K562 (cell line): ENCODE measurements around the gene TAF7L. TPM values are rescaled to one million over a fixed set of nuclear protein-coding genes. Genes with fewer than 3 reads are reported as not detected.

ENCODE experiments used
- ATAC-seq: fragments of 200-7000 bp; cut with Tn5 transposase; 3 replicates; pipeline ENCODE4 v1.9.1; 2020; ENCODE audit warnings: moderate library complexity
- BruUV-seq: library from RNA; stranded (reverse); fragments of 400-500 nt; replicated peaks from 2 replicates; lab custom pipeline; 2021; lab: Mats Ljungman, UMichigan
- CTCF ChIA-PET: fragments of 300-600 bp; formaldehyde crosslinking; extraction: SDS; loops from one replicate; lab custom pipeline; 2021; ENCODE audit warnings: low intra/inter-chr PET ratio; lab: Yijun Ruan, JAX
- POLR2A ChIA-PET: fragments of 300-600, 350-650 bp; sonication (Branson Sonifier 250); formaldehyde crosslinking; extraction: SDS; loops from one replicate; lab custom pipeline; 2021; ENCODE audit warnings: antibody characterized with exemption, inconsistent platforms; lab: Yijun Ruan, JAX
- DNase-seq, 4 experiments: peaks; one replicate each; pipeline versions ENCODE4 v3.0.0 to v3.0.0-alpha.2; 2011 to 2018; ENCODE audit warnings: low spot score in 3 of 4, mixed read lengths in 3 of 4; ENCODE audit errors: extremely low read depth in 1 of 4
- FAIRE-seq: peaks from 2 replicates; lab custom pipeline; 2011; peaks lifted over from hg19 to GRCh38; lab: Jason Lieb, UNC
- H2AFZ ChIP-seq: 2 replicates; pipeline ENCODE4 v1.6.0; 2011; ENCODE audit warnings: low read depth, low read length, control low read depth, inconsistent platforms
- H3K27ac ChIP-seq: fragments of 200-600 bp; 3 replicates; pipeline ENCODE4 v1.8.0; 2011; ENCODE audit warnings: low read depth, mild to moderate bottlenecking, control low read depth, inconsistent platforms, low read length, moderate library complexity, mixed read lengths; ENCODE audit errors: extremely low read depth
- H3K27me3 ChIP-seq, 2 experiments: fragments of 300-600 bp in 1 of 2; 2 replicates in 1 of 2; 3 replicates in 1 of 2; pipeline versions ENCODE4 v1.6.0 to v1.8.0; 2011; ENCODE audit warnings: inconsistent platforms in 2 of 2, low read length in 2 of 2, mild to moderate bottlenecking in 1 of 2, mixed read lengths in 1 of 2, moderate library complexity in 1 of 2; ENCODE audit not compliant: control insufficient read depth in 2 of 2, insufficient read depth in 2 of 2
- H3K36me3 ChIP-seq: fragments of 300-600 bp; 3 replicates; pipeline ENCODE4 v1.8.0; 2011; ENCODE audit warnings: mild to moderate bottlenecking, low read length, inconsistent platforms; ENCODE audit not compliant: control insufficient read depth, insufficient read depth
- H3K4me1 ChIP-seq, 2 experiments: fragments of 200-600 bp in 1 of 2; replicated peaks in 1 of 2; 2 replicates in 1 of 2; 3 replicates in 1 of 2; pipeline versions ENCODE4 v1.5.1 to v1.8.0; 2011; ENCODE audit warnings: inconsistent platforms in 2 of 2, low read length in 2 of 2, mild to moderate bottlenecking in 1 of 2, mixed read lengths in 1 of 2, moderate library complexity in 1 of 2; ENCODE audit not compliant: control insufficient read depth in 2 of 2, insufficient read depth in 2 of 2
- H3K4me2 ChIP-seq: 2 replicates; pipeline ENCODE4 v1.6.1; 2011; ENCODE audit warnings: low read length, control low read depth, inconsistent platforms, mixed read lengths; ENCODE audit not compliant: insufficient read depth
- H3K4me3 ChIP-seq: fragments of 200-600 bp; sonication (generic), shearing (Covaris generic); 2 replicates; pipeline ENCODE4 v1.5.1; 2016; ENCODE audit warnings: control low read depth, inconsistent platforms
- H3K79me2 ChIP-seq: fragments of 200-600 bp; 3 replicates; pipeline ENCODE4 v1.8.0; 2011; ENCODE audit warnings: low read length, inconsistent platforms; ENCODE audit not compliant: control insufficient read depth, insufficient read depth
- H3K9ac ChIP-seq, 2 experiments: 2 replicates each; pipeline versions ENCODE4 v1.6.0 to v1.6.1; 2011; ENCODE audit warnings: low read depth in 2 of 2, low read length in 2 of 2, control low read depth in 1 of 2, inconsistent platforms in 1 of 2, mild to moderate bottlenecking in 1 of 2, mixed read lengths in 1 of 2; ENCODE audit not compliant: insufficient read depth in 1 of 2
- H3K9me1 ChIP-seq: one replicate; pipeline ENCODE4 v1.6.0; 2011; ENCODE audit warnings: inconsistent platforms, mild to moderate bottlenecking, low read length, moderate library complexity; ENCODE audit not compliant: control insufficient read depth, insufficient read depth
- H3K9me3 ChIP-seq: replicated peaks from 2 replicates; pipeline ENCODE4 v1.5.1; 2011; ENCODE audit warnings: low read depth, low read length, inconsistent platforms; ENCODE audit not compliant: control insufficient read depth, insufficient read depth
- H4K20me1 ChIP-seq: replicated peaks from 2 replicates; pipeline ENCODE4 v1.6.1; 2011; ENCODE audit warnings: low read length, inconsistent platforms, mixed read lengths; ENCODE audit not compliant: control insufficient read depth, insufficient read depth
- ATF1 ChIP-seq, 2 experiments: fragments of 450-650 bp in 1 of 2; IDR thresholded peaks; 2 replicates each; pipeline ENCODE4 v1.6.1; 2016; ENCODE audit warnings: missing compliant biosample characterization in 1 of 2, missing genetic modification characterization in 1 of 2
- BCL6 ChIP-seq: fragments of 250-450 bp; sonication (Bioruptor Pico); IDR thresholded peaks from 2 replicates; pipeline ENCODE4 v1.4.0; 2020
- DACH1 ChIP-seq: fragments of 450-650 bp; IDR thresholded peaks from 2 replicates; pipeline ENCODE4 v1.6.1; 2018; ENCODE audit not compliant: partially characterized antibody
- HCFC1 ChIP-seq: IDR thresholded peaks from 2 replicates; pipeline ENCODE4 v1.6.1; 2012; ENCODE audit warnings: low read depth, low read length, improper control_type of control experiment
- MECOM ChIP-seq: fragments of 250-450 bp; sonication (Bioruptor Pico); IDR thresholded peaks from 2 replicates; pipeline ENCODE4 v1.8.0; 2022; ENCODE audit warnings: inconsistent platforms
- MTA3 ChIP-seq: fragments of 450-650 bp; formaldehyde crosslinking; IDR thresholded peaks from 2 replicates; pipeline ENCODE4 v1.6.1; 2017; ENCODE audit warnings: mild to moderate bottlenecking, borderline replicate concordance
- NFE2L1 ChIP-seq: fragments of 450-650 bp; IDR thresholded peaks from 2 replicates; pipeline ENCODE4 v1.6.1; 2016; ENCODE audit warnings: missing genetic modification characterization, low read depth, mild to moderate bottlenecking, missing compliant biosample characterization, moderate library complexity, borderline replicate concordance
- SAFB ChIP-seq: fragments of 200-400 bp; formaldehyde crosslinking; IDR thresholded peaks from 2 replicates; pipeline ENCODE4 v1.6.1; 2017; ENCODE audit warnings: low read depth, low read length, borderline replicate concordance
- SMARCB1 ChIP-seq: IDR thresholded peaks from 2 replicates; pipeline ENCODE4 v1.6.1; 2011; ENCODE audit warnings: improper control_type of control experiment, low read depth; ENCODE audit not compliant: insufficient read length
- SRF ChIP-seq, 2 experiments: fragments of 250-450, 450-650 bp in 1 of 2; sonication (Bioruptor Pico) in 1 of 2; sonication (generic) in 1 of 2; formaldehyde crosslinking; IDR thresholded peaks; 2 replicates each; pipeline versions ENCODE4 v1.5.0 to v1.5.1; 2020 to 2022; ENCODE audit warnings: mild to moderate bottlenecking in 1 of 2, missing genetic modification reagents in 1 of 2
- SRSF9 ChIP-seq: fragments of 200-400 bp; formaldehyde crosslinking; IDR thresholded peaks from 2 replicates; pipeline ENCODE4 v1.6.1; 2017; ENCODE audit warnings: low read depth, low read length, borderline replicate concordance
- XRCC5 ChIP-seq: fragments of 200-400 bp; formaldehyde crosslinking; IDR thresholded peaks from 2 replicates; pipeline ENCODE4 v1.6.1; 2017; ENCODE audit warnings: low read depth, mild to moderate bottlenecking, low read length
- ZNF444 ChIP-seq: fragments of 250-450 bp; sonication (Bioruptor Pico); IDR thresholded peaks from 2 replicates; pipeline ENCODE4 v1.4.0; 2020; ENCODE audit warnings: mild to moderate bottlenecking, moderate library complexity
- ZNF644 ChIP-seq: fragments of 200-800 bp; sonication (Bioruptor generic); IDR thresholded peaks from 2 replicates; pipeline ENCODE4 v1.6.1; 2016; ENCODE audit warnings: low read depth, missing genetic modification characterization, missing compliant biosample characterization
- ZNF780A ChIP-seq: fragments of 250-450 bp; sonication (Bioruptor Pico); IDR thresholded peaks from 2 replicates; pipeline ENCODE4 v1.5.0; 2021; ENCODE audit warnings: mild to moderate bottlenecking
- WGBS: fragments of 100-300 bp; shearing (Covaris generic); methylation state at CpG from one replicate; pipeline ENCODE4 v1.1.6; 2016; ENCODE audit warnings: low coverage, mixed read lengths; ENCODE audit not compliant: insufficient coverage; ENCODE audit errors: missing lambda C conversion rate; 5-methylcytosine and 5-hydroxymethylcytosine counted together
- in situ Hi-C: fragments of 300-500 bp; cut with MboI; formaldehyde crosslinking; loops from 4 replicates; pipeline ENCODE4 v1.15.0; 2018; ENCODE audit warnings: inconsistent platforms, mixed read lengths
- intact Hi-C: fragments of 100-400 bp; cut with micrococcal nuclease; formaldehyde crosslinking; loops from 2 replicates; pipeline ENCODE4 v1.14.2; 2022
- polyA plus RNA-seq, 8 experiments: library from polyadenylated mRNA; depleted of rRNA in 4 of 8; stranded (reverse) in 5 of 8; unstranded in 3 of 8; fragments of >200 nt; fragmentation: Nextera tagmentation in 2 of 8; fragmentation: Illumina TruSeq in 1 of 8; extraction: Ambion mirVana in 2 of 8; extraction: Trizol in 1 of 8; gene quantifications; 2 replicates each; pipeline versions ENCODE4 v1.2.1 to v1.2.3, GENCODE V29; 2011 to 2014; ENCODE audit warnings: inconsistent platforms in 1 of 8, missing spikeins in 1 of 8
- total RNA-seq, 7 experiments: library from RNA; depleted of rRNA in 6 of 7; stranded (reverse); fragments of >200 nt in 6 of 7; fragmentation: Illumina TruSeq in 2 of 7; extraction: Trizol in 2 of 7; gene quantifications; 2 replicates each; pipeline versions ENCODE4 v1.2.1 to v1.2.3, GENCODE V29; 2011 to 2021; ENCODE audit warnings: low replicate concordance in 1 of 7
- TF ChIP-seq, protein P1 (sequence below): sonication (generic); IDR thresholded peaks from 2 replicates; pipeline ENCODE4 v1.6.1; 2016
- TF ChIP-seq, protein P2 (sequence below): fragments of 450-650 bp; formaldehyde crosslinking; IDR thresholded peaks from 2 replicates; pipeline ENCODE4 v1.4.0; 2020; ENCODE audit warnings: mild to moderate bottlenecking, mixed read lengths
- TF ChIP-seq, protein P3 (sequence below): fragments of 250-450 bp; sonication (Bioruptor Pico); IDR thresholded peaks from 2 replicates; pipeline ENCODE4 v1.4.0; 2020
- TF ChIP-seq, protein P4 (sequence below), 3 experiments: IDR thresholded peaks in 2 of 3; conservative IDR thresholded peaks in 1 of 3; 2 replicates each; pipeline ENCODE4 v1.5.1; 2011 to 2012; ENCODE audit warnings: low read length in 3 of 3, mild to moderate bottlenecking in 3 of 3, control low read depth in 2 of 3, improper control_type of control experiment in 1 of 3, inconsistent platforms in 1 of 3, low read depth in 1 of 3, mixed read lengths in 1 of 3, moderate library complexity in 1 of 3; ENCODE audit not compliant: insufficient read depth in 2 of 3

TAF7L gene
- total and polyA plus RNA-seq, 9 of the 15 experiments (the other 6 are each of a cell fraction or from before 2014, with no cell fraction given) = 0.07 TPM; not detected in 6

DNA sequence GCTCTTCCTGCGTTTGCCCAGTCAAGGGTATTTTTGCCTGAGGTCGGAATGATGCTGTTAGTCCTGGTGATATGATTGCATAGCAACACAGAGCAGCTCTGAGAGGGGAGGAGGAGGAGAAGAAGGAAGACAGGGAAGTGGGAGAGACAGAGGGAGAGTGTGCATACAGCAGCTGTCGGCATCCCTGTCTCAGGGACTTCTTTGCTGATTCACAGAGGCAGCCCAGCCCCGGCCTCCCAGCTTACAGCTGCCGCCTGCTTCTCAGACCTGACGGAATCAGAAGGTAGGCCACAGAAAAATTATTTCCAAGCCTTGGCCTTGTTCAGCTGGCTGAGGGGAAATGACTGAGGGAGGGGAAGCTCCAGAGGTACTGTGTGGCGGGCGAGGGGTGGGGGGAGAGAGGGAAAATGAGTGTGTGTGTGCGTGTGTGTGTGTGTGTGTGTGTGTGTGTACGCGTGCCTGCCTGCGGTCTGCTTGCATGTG lies 71.2 kb downstream of the TAF7L start:
- Histone ChIP-seq H3K9me3 (no peaks in the 10 kb centered on the region), H3K4me2 (no peak overlapping the region), H2AFZ (no peak overlapping the region), H3K27me3 (peaks cover 0 to 14% of the 10 kb centered on the region in 2 experiments; a peak in 3 of 5 replicates), H3K4me1 (no peaks in the 10 kb centered on the region), H3K9me1 (no peaks in the 10 kb centered on the region)
- WGBS = 16% methylated on average over 5 of the region's 12 CpGs
- TF ChIP-seq SRF (CRISPR knock-in tag; IDR thresholded peaks at IDR 0.05) = no peak
- TF ChIP-seq SAFB = no peak
- TF ChIP-seq, protein P1, sequence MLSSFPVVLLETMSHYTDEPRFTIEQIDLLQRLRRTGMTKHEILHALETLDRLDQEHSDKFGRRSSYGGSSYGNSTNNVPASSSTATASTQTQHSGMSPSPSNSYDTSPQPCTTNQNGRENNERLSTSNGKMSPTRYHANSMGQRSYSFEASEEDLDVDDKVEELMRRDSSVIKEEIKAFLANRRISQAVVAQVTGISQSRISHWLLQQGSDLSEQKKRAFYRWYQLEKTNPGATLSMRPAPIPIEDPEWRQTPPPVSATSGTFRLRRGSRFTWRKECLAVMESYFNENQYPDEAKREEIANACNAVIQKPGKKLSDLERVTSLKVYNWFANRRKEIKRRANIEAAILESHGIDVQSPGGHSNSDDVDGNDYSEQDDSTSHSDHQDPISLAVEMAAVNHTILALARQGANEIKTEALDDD = no peak
- no peak for TF ChIP-seq MTA3
- TF ChIP-seq, protein P2, sequence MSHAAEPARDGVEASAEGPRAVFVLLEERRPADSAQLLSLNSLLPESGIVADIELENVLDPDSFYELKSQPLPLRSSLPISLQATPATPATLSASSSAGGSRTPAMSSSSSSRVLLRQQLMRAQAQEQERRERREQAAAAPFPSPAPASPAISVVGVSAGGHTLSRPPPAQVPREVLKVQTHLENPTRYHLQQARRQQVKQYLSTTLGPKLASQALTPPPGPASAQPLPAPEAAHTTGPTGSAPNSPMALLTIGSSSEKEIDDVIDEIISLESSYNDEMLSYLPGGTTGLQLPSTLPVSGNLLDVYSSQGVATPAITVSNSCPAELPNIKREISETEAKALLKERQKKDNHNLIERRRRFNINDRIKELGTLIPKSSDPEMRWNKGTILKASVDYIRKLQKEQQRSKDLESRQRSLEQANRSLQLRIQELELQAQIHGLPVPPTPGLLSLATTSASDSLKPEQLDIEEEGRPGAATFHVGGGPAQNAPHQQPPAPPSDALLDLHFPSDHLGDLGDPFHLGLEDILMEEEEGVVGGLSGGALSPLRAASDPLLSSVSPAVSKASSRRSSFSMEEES (CRISPR knock-in tag) = no peak
- TF ChIP-seq ATF1 (CRISPR knock-in tag; IDR thresholded peaks at IDR 0.05) = no peak
- TF ChIP-seq ATF1 (tag; IDR thresholded peaks at IDR 0.05) = no peak
- no peak for TF ChIP-seq XRCC5
- TF ChIP-seq DACH1 = no peak
- TF ChIP-seq ZNF444 (CRISPR knock-in tag) = no peak
- TF ChIP-seq HCFC1 = no peak
- TF ChIP-seq NFE2L1 (tag) = no peak
- TF ChIP-seq, protein P3, sequence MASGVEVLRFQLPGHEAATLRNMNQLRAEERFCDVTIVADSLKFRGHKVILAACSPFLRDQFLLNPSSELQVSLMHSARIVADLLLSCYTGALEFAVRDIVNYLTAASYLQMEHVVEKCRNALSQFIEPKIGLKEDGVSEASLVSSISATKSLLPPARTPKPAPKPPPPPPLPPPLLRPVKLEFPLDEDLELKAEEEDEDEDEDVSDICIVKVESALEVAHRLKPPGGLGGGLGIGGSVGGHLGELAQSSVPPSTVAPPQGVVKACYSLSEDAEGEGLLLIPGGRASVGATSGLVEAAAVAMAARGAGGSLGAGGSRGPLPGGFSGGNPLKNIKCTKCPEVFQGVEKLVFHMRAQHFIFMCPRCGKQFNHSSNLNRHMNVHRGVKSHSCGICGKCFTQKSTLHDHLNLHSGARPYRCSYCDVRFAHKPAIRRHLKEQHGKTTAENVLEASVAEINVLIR (CRISPR knock-in tag) = no peak
- TF ChIP-seq MECOM = no peak
- no peak for TF ChIP-seq ZNF644 (tag)
- TF ChIP-seq BCL6 (CRISPR knock-in tag) = no peak
- TF ChIP-seq SMARCB1 = no peak
- TF ChIP-seq SRSF9 = no peak
- no peak for TF ChIP-seq ZNF780A (CRISPR knock-in tag)
- TF ChIP-seq, protein P4, sequence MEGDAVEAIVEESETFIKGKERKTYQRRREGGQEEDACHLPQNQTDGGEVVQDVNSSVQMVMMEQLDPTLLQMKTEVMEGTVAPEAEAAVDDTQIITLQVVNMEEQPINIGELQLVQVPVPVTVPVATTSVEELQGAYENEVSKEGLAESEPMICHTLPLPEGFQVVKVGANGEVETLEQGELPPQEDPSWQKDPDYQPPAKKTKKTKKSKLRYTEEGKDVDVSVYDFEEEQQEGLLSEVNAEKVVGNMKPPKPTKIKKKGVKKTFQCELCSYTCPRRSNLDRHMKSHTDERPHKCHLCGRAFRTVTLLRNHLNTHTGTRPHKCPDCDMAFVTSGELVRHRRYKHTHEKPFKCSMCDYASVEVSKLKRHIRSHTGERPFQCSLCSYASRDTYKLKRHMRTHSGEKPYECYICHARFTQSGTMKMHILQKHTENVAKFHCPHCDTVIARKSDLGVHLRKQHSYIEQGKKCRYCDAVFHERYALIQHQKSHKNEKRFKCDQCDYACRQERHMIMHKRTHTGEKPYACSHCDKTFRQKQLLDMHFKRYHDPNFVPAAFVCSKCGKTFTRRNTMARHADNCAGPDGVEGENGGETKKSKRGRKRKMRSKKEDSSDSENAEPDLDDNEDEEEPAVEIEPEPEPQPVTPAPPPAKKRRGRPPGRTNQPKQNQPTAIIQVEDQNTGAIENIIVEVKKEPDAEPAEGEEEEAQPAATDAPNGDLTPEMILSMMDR (IDR thresholded peaks at IDR 0.05 in 2 of 3, conservative IDR thresholded peaks at IDR 0.05 in 1 of 3; ENCODE audit: insufficient read depth in 2 of 3, low read depth in 1 of 3, low read length in 3 of 3) = no peak
- TF ChIP-seq, all 486 proteins: peak for 0
- POLR2A ChIA-PET = no interaction called here
- Histone ChIP-seq H3K27ac (no peak overlapping the region), H3K36me3 (no peaks in the 10 kb centered on the region), H3K79me2 (no peaks in the 10 kb centered on the region), H4K20me1 (no peaks in the 10 kb centered on the region), H3K4me3 (no peak overlapping the region), H3K9ac (no peak overlapping the region)
- in situ Hi-C loops = no loop called here
- no peak for DNase-seq
- intact Hi-C loops = no loop called here
- CTCF ChIA-PET = no interaction called here
- FAIRE-seq = no peak
- no TSS peak for BruUV-seq
- no peak; the same call in 2 of the 3 replicates for ATAC-seq
